IMR-90 (cell line): ENCODE data around the gene BANP.
"Not testable (repeated sequence)": the region's sequence is repeated elsewhere in the genome, so short reads cannot be mapped to it uniquely, and the experiment has no call there.

ENCODE experiments used
- CEBPB ChIP-seq: IDR thresholded peaks from 2 replicates; pipeline ENCODE4 v1.6.1; 2012; ENCODE audit warnings: low read depth, low read length, improper control_type of control experiment
- MAZ ChIP-seq: IDR thresholded peaks from 2 replicates; pipeline ENCODE4 v1.6.1; 2012; ENCODE audit warnings: low read depth, mild to moderate bottlenecking, low read length, improper control_type of control experiment, moderate library complexity, borderline replicate concordance
- NFE2L2 ChIP-seq: fragments of 150-350 bp; IDR thresholded peaks from 2 replicates; pipeline ENCODE4 v1.6.1; 2016; ENCODE audit warnings: low read depth, mild to moderate bottlenecking, low read length
- POLR2A ChIP-seq: IDR thresholded peaks from 2 replicates; pipeline ENCODE4 v1.6.1; 2012; ENCODE audit warnings: mild to moderate bottlenecking, low read depth, low read length
- RAD21 ChIP-seq: IDR thresholded peaks from 2 replicates; pipeline ENCODE4 v1.6.1; 2012; ENCODE audit warnings: low read length, improper control_type of control experiment
- RFX5 ChIP-seq: IDR thresholded peaks from 2 replicates; pipeline ENCODE4 v1.8.0; 2012; ENCODE audit warnings: low read depth, mild to moderate bottlenecking, low read length, moderate library complexity
- SMC3 ChIP-seq: fragments of 150-350 bp; IDR thresholded peaks from 2 replicates; pipeline ENCODE4 v1.6.1; 2016; ENCODE audit warnings: low read depth, mild to moderate bottlenecking, antibody characterized with exemption, low read length, moderate library complexity
- USF2 ChIP-seq: fragments of 150-350 bp; IDR thresholded peaks from 2 replicates; pipeline ENCODE4 v1.6.1; 2017; ENCODE audit warnings: mild to moderate bottlenecking, antibody characterized with exemption, low read length, low read depth
- TF ChIP-seq, protein P1 (sequence below): conservative IDR thresholded peaks from 2 replicates; pipeline ENCODE4 v1.5.1; 2012; ENCODE audit warnings: mild to moderate bottlenecking, low read depth, low read length, improper control_type of control experiment
- TF ChIP-seq, protein P2 (sequence below): fragments of 150-350 bp; IDR thresholded peaks from 2 replicates; pipeline ENCODE4 v1.6.1; 2016; ENCODE audit warnings: low read depth, mild to moderate bottlenecking, low read length, moderate library complexity, borderline replicate concordance

DNA sequence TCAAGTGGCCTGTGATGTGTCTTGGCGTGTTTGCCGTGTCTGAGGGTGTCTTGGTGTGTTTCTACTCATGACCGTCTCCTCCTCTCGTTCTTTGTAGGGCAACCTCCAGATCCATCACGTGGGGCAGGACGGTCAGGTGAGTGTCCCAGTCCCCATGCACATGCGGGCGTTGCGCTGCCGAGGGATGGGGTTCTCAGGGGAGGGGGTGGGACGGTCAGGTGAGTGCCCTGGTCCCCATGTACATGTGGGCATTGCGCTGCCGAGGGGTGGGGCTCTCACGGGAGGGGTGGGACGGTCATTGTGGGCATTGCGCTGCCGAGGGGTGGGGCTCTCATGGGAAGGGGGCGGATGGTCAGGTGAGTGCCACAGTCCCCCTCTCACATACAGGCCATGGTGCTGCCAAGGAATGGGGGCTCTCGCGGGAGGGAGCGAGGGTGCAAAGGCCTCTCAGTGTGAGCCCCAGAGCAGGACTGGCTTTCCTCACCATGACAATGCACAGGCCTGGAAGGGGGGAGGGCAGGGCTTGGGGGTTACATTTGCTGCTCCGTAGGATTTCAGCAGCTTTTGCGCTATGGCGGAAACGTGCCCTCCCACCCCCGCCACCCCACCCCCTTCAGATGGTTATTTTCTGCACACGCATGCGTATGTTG lies 86.8 kb downstream of the BANP start:
- TF ChIP-seq, protein P1, sequence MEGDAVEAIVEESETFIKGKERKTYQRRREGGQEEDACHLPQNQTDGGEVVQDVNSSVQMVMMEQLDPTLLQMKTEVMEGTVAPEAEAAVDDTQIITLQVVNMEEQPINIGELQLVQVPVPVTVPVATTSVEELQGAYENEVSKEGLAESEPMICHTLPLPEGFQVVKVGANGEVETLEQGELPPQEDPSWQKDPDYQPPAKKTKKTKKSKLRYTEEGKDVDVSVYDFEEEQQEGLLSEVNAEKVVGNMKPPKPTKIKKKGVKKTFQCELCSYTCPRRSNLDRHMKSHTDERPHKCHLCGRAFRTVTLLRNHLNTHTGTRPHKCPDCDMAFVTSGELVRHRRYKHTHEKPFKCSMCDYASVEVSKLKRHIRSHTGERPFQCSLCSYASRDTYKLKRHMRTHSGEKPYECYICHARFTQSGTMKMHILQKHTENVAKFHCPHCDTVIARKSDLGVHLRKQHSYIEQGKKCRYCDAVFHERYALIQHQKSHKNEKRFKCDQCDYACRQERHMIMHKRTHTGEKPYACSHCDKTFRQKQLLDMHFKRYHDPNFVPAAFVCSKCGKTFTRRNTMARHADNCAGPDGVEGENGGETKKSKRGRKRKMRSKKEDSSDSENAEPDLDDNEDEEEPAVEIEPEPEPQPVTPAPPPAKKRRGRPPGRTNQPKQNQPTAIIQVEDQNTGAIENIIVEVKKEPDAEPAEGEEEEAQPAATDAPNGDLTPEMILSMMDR: not testable (repeated sequence)
- TF ChIP-seq POLR2A, RAD21, USF2, MAZ, CEBPB, RFX5, NFE2L2, SMC3: not testable (repeated sequence)
- TF ChIP-seq, protein P2, sequence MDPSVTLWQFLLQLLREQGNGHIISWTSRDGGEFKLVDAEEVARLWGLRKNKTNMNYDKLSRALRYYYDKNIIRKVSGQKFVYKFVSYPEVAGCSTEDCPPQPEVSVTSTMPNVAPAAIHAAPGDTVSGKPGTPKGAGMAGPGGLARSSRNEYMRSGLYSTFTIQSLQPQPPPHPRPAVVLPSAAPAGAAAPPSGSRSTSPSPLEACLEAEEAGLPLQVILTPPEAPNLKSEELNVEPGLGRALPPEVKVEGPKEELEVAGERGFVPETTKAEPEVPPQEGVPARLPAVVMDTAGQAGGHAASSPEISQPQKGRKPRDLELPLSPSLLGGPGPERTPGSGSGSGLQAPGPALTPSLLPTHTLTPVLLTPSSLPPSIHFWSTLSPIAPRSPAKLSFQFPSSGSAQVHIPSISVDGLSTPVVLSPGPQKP: not testable (repeated sequence)
